ENCODE data around the gene MME.
A peak's percentile ranks its signal among the peaks of the same experiment; 100 is the strongest.
"Not testable (repeated sequence)": the region's sequence is repeated elsewhere in the genome, so short reads cannot be mapped to it uniquely, and the experiment has no call there.

The MME gene

DNA sequence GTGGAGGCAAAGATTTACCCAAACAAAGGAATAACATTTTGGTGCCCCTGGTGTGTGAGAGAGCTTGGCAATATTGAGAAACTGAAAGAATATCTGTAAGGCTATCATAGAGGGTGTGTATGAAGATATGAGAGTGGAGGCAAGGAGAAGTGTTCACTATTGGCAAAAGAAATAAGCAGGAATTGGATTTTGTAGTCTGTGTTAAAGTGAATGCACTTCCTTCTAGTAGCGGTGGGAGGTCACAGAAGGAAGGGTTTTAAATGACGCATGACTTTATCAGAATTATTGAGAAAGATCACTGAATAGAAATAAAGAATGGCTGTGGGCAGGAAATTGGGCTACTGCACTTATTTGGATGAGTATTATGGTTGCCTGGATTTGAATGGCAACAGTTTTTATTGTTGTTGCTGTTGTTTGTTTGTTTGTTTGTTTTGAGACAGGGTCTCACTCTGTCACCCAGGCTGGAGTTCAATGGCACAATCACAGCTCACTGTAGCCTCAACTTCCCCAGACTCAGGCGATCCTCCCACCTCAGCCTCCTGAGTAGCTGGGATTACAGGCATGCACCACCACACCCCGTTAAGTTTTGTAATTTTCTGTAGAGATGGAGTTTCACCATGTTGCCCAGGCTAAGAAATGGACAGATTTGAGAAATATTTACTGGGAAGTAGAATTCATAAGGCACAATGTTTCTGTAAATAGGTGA, 16.3 kb downstream of the MME start:
- H3K4me1 Mint-ChIP-seq (ENCODE audit: low read depth in 2 of 2): no peaks in the 10 kb centered on the region
- peaks cover 0 to 6% of the 10 kb centered on the region in 2 donors for H3K9me3 Mint-ChIP-seq
- H3K36me3 Mint-ChIP-seq (ENCODE audit: insufficient read depth): no peaks in the 10 kb centered on the region
- H3K27ac Mint-ChIP-seq: no peak overlapping the region
- no peak overlapping the region for H3K4me3 Mint-ChIP-seq
- DNase-seq: no peak
- H3K27me3 Mint-ChIP-seq: no peaks in the 10 kb centered on the region
- no peak for ATAC-seq (replicated peaks)

DNA sequence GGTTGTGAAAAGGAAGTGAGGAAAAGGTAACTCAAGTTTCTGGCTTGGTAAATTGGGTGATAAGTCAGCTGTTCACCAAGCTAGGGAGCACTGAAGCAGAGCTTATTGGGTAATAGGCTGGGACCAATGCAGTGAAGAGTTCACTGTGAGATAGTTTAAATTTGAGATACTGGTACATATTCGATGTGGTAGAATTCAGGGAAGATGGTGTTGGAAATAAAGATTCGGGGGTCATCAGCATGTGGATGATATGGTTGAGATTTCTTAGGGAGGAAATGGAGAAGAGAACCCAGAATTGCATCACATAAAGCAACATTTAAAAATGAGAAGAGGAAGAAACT, 16.9 kb downstream of the MME start:
- no peaks in the 10 kb centered on the region for H3K27me3 Mint-ChIP-seq
- no peak overlapping the region for H3K4me3 Mint-ChIP-seq
- no peaks in the 10 kb centered on the region for H3K4me1 Mint-ChIP-seq (ENCODE audit: low read depth in 2 of 2)
- H3K36me3 Mint-ChIP-seq (ENCODE audit: insufficient read depth): no peaks in the 10 kb centered on the region
- no peak for ATAC-seq (replicated peaks)
- peaks cover 0 to 6% of the 10 kb centered on the region in 2 donors for H3K9me3 Mint-ChIP-seq
- H3K27ac Mint-ChIP-seq: no peak overlapping the region
- DNase-seq: no peak

DNA sequence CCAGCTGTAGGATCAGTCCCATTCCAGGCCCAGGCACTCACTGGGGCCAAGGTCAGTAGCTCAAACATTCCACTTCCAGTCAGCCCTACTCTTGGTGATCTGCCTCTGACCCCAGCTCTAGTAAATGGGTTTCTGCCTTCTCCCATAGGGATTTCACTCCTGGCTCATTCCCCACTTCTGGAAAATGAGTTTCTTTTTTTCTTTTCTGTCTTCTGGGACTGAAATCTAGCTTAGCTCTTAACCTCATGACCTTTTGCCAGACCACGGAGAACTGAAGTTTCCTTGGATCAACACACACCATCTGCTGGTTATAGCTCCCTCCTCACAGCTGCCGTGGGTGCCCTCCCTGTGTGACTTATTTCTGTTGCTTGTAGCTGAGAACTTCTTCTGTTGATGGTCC, 21.3 kb downstream of the MME start:
- ATAC-seq (replicated peaks) (no peak), DNase-seq (no peak)
- H3K4me1 Mint-ChIP-seq (ENCODE audit: low read depth in 2 of 2): no peaks in the 10 kb centered on the region
- no peak overlapping the region for H3K4me3 Mint-ChIP-seq
- H3K36me3 Mint-ChIP-seq (ENCODE audit: insufficient read depth): no peaks in the 10 kb centered on the region
- H3K27ac Mint-ChIP-seq: no peak overlapping the region
- no peaks in the 10 kb centered on the region for H3K27me3 Mint-ChIP-seq
- peaks cover 0 to 8% of the 10 kb centered on the region in 2 donors for H3K9me3 Mint-ChIP-seq

DNA sequence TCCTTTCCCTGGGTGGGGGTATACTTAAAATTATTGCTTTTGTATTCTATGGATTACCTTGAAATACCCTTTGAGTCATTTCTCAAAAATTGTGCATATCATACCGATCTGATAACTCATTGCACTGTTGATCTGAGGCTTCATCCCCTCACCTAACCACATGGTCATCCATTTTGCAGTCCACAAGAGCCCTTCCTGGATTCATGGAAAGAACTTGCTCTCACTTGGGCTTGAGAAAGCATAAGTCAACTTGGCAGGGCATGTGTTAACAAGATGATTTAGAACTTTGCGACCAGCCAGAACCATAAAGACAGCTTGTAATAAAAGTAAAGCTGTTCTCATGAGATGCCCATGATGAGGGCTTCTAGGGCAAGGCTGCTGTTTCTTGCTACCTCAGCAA, 22.2 kb downstream of the MME start:
- ATAC-seq (replicated peaks) (no peak), DNase-seq (no peak)
- Mint-ChIP-seq H3K27me3 (no peaks in the 10 kb centered on the region), H3K4me1 (ENCODE audit: low read depth in 2 of 2) (no peaks in the 10 kb centered on the region), H3K27ac (no peak overlapping the region), H3K36me3 (ENCODE audit: insufficient read depth) (no peaks in the 10 kb centered on the region), H3K4me3 (no peak overlapping the region), H3K9me3 (peaks cover 0 to 8% of the 10 kb centered on the region in 2 donors)

DNA sequence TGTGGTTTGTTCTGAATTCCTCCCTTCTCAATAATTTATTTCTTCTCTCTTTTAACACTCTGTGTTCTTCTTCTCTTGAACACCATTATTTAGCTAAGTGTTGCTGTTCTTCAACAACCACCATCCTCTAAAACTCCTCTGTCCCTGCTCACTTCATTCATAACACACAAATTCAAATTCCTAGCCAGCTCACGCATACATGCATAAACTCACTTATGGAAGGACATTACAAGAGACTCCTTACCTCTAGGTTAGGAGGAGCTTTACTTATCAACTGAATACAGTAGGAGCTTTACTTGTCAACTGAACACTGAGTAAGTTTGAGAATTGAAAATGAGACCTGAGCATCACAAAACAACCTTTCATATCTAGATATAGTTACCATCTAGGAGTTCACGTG, 23.6 kb downstream of the MME start:
- Mint-ChIP-seq H3K9me3 (peaks cover 0 to 3% of the 10 kb centered on the region in 2 donors), H3K4me1 (ENCODE audit: low read depth in 2 of 2) (no peaks in the 10 kb centered on the region), H3K4me3 (no peak overlapping the region), H3K27ac (no peak overlapping the region), H3K36me3 (ENCODE audit: insufficient read depth) (no peaks in the 10 kb centered on the region), H3K27me3 (no peaks in the 10 kb centered on the region)
- DNase-seq: no peak
- ATAC-seq (replicated peaks): no peak

DNA sequence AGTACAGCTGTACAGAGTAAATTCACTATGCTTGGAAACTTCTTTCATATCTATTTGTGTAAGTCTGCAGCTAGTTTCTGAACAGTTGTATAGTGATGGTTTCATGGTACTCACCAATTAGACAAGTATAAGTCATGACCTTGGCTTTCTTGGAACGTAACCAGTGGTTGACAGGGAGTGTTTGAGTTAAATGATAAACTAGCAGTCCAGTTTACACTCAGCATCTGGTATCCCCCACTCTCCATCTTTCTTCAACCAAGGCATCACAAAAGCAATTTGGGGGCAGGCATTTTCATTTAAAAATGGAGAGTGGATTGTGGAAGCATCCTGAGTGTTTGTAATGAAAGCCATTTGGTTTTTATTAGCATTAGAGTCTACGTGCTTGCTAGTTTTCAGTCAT, 26.0 kb downstream of the MME start:
- Mint-ChIP-seq H3K4me3 (no peak overlapping the region), H3K36me3 (ENCODE audit: insufficient read depth) (no peaks in the 10 kb centered on the region), H3K9me3 (peaks cover 0 to 2% of the 10 kb centered on the region in 2 donors), H3K4me1 (ENCODE audit: low read depth in 2 of 2) (no peaks in the 10 kb centered on the region), H3K27me3 (no peaks in the 10 kb centered on the region), H3K27ac (no peak overlapping the region)
- no peak for ATAC-seq (replicated peaks)
- DNase-seq: no peak

DNA sequence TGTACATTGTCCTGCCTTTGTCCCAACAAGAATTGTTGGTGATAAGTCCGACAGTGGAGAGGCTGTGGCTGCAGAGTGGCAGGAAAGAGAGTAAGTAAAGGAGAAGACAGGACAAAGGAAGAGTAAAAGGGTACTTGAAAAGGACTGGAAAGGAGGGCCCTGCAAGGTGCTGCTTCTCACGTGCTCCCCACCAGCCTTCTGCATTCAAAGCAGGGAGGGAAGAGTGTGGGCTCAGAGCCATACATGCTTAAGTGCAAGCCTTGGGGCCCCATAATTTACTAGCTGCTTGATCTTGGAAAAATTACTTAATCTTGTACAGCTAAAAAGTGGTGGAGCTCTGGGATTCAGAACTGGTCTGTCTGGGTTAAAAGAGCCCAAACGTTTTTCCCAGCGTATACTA, 29.9 kb downstream of the MME start:
- H3K27ac Mint-ChIP-seq: no peak overlapping the region
- H3K4me3 Mint-ChIP-seq: no peak overlapping the region
- H3K4me1 Mint-ChIP-seq (ENCODE audit: low read depth in 2 of 2): no peaks in the 10 kb centered on the region
- H3K9me3 Mint-ChIP-seq: peaks cover 0 to 5% of the 10 kb centered on the region in 2 donors
- no peaks in the 10 kb centered on the region for H3K36me3 Mint-ChIP-seq (ENCODE audit: insufficient read depth)
- DNase-seq: no peak
- no peaks in the 10 kb centered on the region for H3K27me3 Mint-ChIP-seq
- ATAC-seq (replicated peaks): no peak

DNA sequence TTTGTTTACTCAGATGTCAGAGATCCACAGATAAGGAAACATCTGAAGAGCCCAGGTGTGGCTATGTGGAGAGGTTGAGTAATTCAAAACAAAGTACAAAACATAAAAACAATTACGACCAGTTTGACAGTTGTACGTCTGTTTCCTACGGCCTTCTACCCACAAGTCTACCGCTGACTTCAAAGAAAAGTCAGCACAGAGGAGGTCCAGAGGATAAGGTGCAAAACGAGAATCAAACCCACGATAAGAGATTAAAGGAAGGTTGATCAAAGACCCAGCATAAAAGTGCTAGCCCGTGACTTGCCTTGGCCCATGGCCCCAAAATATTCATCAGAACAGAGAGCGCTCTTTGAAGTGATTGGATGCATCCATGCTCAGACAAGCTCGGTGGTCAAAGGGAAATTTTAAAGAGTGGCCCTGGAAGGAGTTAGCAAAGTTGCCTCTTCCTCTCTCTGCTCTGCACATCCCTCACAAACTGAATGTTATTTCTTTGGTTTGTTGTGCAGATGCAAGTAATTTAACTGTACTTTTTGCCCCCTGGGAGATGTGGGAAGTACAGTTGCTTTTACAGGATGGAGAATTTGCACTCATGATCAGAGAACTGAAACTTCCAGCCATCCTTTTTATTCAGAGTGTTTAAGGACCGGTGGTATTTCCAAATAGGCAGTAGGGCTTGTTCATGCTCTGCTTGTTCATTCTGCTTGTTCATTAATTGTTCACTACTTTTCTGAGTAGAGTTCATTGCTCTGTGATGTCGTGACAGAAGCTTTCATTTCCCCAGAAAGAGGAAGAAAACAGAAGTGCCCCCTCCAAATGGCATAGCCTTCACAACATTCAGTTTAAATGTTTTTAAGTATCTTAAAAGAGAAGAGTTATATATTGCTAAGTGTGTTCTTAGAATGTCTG, 31.1 kb downstream of the MME start:
- Mint-ChIP-seq H3K9me3 (peaks cover 0 to 5% of the 10 kb centered on the region in 2 donors), H3K4me3 (no peak overlapping the region), H3K36me3 (ENCODE audit: insufficient read depth) (no peaks in the 10 kb centered on the region), H3K27me3 (no peaks in the 10 kb centered on the region), H3K4me1 (ENCODE audit: low read depth in 2 of 2) (no peaks in the 10 kb centered on the region), H3K27ac (peak overlapping the region in 1 of 2 donors; percentile 32)
- peak; percentile 59 for ATAC-seq (replicated peaks)
- no peak for DNase-seq

DNA sequence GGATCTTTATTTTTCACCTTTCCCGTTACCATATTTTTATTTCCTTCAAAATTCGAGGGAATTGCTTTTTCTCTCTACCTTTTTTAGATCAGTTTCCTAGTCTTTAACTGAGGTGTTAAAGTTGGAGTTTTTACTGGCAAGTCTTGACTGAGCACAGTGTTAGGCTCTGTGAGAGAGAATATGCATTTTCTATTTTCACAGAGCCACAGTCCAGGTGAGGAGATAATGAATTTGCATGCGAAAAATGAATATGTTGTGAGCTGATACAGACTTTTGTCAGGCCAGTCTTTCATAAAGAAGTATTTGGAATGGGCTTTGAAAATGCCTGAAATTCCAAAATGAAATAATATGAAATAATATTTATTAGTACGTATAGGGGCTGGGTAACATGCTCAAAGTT, 31.9 kb downstream of the MME start:
- ATAC-seq (replicated peaks) (no peak), DNase-seq (no peak)
- H3K4me3 Mint-ChIP-seq: no peak overlapping the region
- H3K4me1 Mint-ChIP-seq (ENCODE audit: low read depth in 2 of 2): no peaks in the 10 kb centered on the region
- no peak overlapping the region for H3K27ac Mint-ChIP-seq
- no peaks in the 10 kb centered on the region for H3K27me3 Mint-ChIP-seq
- H3K36me3 Mint-ChIP-seq (ENCODE audit: insufficient read depth): no peaks in the 10 kb centered on the region
- H3K9me3 Mint-ChIP-seq: peaks cover 0 to 5% of the 10 kb centered on the region in 2 donors

DNA sequence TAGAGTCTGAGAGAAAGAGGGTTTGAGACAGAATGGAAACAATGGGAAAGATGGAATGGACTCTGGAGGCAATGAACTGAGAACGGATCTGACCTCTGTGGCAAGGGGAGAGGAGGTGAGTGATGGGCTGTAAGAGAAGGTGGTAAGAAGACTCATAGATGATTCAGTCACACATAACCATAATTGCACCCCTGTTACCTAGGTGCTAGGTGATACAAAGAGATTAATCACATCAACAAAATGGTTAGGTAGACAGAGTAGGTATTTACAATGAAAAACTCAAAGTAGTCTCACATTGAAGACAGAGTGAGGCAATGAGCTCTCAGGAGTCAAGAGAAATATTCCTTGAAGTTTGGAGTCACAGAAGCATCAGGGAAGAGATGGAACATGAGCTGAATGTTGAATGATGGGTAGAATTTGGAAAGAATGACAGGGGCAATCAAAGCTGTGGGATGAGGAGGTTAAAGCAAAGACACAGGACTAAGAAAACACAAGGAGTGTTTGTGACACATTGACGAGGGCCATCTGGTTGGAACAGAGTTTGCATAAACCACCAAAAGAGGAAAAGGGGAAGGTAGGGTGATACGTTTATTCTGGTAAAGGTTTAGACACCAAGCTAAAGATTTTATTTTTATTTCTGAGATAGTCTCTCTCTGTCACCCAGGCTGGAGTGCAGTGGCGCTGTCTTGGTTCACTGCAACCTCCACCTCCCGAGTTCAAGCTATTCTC, 32.7 kb downstream of the MME start:
- H3K4me3 Mint-ChIP-seq: no peak overlapping the region
- no peak overlapping the region for H3K27ac Mint-ChIP-seq
- no peaks in the 10 kb centered on the region for H3K27me3 Mint-ChIP-seq
- DNase-seq: no peak
- no peak for ATAC-seq (replicated peaks)
- peaks cover 0 to 5% of the 10 kb centered on the region in 2 donors for H3K9me3 Mint-ChIP-seq
- H3K36me3 Mint-ChIP-seq (ENCODE audit: insufficient read depth): no peaks in the 10 kb centered on the region
- no peaks in the 10 kb centered on the region for H3K4me1 Mint-ChIP-seq (ENCODE audit: low read depth in 2 of 2)

DNA sequence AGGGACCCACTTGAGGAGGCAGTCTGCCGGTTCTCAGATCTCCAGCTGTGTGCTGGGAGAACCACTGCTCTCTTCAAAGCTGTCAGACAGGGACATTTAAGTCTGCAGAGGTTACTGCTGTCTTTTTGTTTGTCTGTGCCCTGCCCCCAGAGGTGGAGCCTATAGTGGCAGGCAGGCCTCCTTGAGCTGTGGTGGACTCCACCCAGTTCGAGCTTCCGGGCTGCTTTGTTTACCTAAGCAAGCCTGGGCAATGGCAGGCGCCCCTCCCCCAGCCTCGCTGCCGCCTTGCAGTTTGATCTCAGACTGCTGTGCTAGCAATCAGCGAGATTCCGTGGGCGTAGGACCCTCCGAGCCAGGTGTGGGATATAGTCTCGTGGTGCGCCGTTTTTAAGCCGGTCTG, 44.6 kb downstream of the MME start:
- H3K9me3 Mint-ChIP-seq; H3K4me1 Mint-ChIP-seq (ENCODE audit: low read depth in 2 of 2); ATAC-seq (replicated peaks); H3K27ac Mint-ChIP-seq; H3K36me3 Mint-ChIP-seq (ENCODE audit: insufficient read depth); H3K27me3 Mint-ChIP-seq: not testable (repeated sequence)
- peak in 1 of 3 experiments; percentile 3 for DNase-seq
- peak overlapping the region in 1 of 2 donors; percentile 41 for H3K4me3 Mint-ChIP-seq

DNA sequence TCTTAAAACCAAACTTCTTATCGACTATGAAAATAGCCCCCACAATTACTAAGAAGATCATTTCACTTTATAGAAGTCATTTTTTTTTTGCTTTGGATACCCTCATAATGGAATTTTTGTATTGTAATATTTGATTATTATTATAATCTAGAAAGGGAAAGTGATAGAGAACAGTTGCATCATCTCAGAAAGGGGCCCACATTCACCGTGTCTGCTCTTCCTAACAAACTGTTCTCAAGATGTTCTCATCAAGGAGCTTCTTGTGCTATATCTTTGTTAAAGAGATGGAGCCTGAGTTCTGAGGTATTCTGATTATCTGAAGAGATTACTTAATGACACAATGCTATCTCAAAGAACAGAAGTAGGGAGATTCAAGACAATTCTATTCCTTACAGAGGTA, 49.3 kb downstream of the MME start:
- no peak overlapping the region for H3K27ac Mint-ChIP-seq
- no peak overlapping the region for H3K4me3 Mint-ChIP-seq
- ATAC-seq (replicated peaks): no peak
- H3K9me3 Mint-ChIP-seq: peaks cover 2 to 5% of the 10 kb centered on the region in 2 donors
- no peaks in the 10 kb centered on the region for H3K27me3 Mint-ChIP-seq
- no peaks in the 10 kb centered on the region for H3K36me3 Mint-ChIP-seq (ENCODE audit: insufficient read depth)
- no peaks in the 10 kb centered on the region for H3K4me1 Mint-ChIP-seq (ENCODE audit: low read depth in 2 of 2)
- DNase-seq: no peak

DNA sequence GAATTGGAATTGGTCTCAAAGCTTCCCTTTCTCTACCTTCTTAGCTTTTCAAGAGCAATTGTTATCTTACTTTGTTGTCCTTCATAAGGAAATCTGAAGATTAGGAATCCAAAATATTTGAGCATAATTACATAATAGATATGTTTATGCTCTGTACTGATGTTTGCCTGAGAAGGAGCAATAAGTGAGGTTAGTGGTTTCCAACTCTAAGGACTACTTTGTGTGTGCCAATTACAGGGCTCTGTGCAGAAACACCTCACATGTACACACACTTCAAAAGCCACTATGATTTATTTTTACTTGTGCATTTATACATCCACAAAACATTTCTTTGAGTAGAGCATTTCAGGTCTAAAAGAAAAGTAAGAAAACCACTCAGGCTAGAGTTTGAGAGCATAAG, 49.9 kb downstream of the MME start:
- peaks cover 2 to 5% of the 10 kb centered on the region in 2 donors for H3K9me3 Mint-ChIP-seq
- DNase-seq: no peak
- no peaks in the 10 kb centered on the region for H3K27me3 Mint-ChIP-seq
- H3K36me3 Mint-ChIP-seq (ENCODE audit: insufficient read depth): no peaks in the 10 kb centered on the region
- no peak for ATAC-seq (replicated peaks)
- no peaks in the 10 kb centered on the region for H3K4me1 Mint-ChIP-seq (ENCODE audit: low read depth in 2 of 2)
- H3K27ac Mint-ChIP-seq: no peak overlapping the region
- H3K4me3 Mint-ChIP-seq: no peak overlapping the region

All from effector memory CD8-positive, alpha-beta T cell (primary cell).